DND-41 (cell line): ENCODE measurements around the gene CCT7.

ENCODE experiments used
- ATAC-seq: fragments of 200-7000 bp; cut with Tn5 transposase; 3 replicates; pipeline ENCODE4 v1.9.1; 2021; ENCODE audit warnings: low read depth; ENCODE audit not compliant: insufficient read depth
- DNase-seq: peaks from one replicate; pipeline ENCODE4 v3.0.0-alpha.2; 2020
- H2AFZ ChIP-seq: 2 replicates; pipeline ENCODE4 v1.6.0; 2012; ENCODE audit warnings: low read depth, low read length
- H3K27ac ChIP-seq: 2 replicates; pipeline ENCODE4 v1.5.1; 2012; ENCODE audit warnings: low read length, inconsistent platforms
- H3K27me3 ChIP-seq: fragments of 200-600 bp; sonication (generic); 2 replicates; pipeline ENCODE4 v1.6.0; 2012; ENCODE audit warnings: low read length, mild to moderate bottlenecking, inconsistent platforms; ENCODE audit not compliant: insufficient read depth, poor library complexity
- H3K36me3 ChIP-seq: 2 replicates; pipeline ENCODE4 v1.5.1; 2012; ENCODE audit warnings: low read length, inconsistent platforms; ENCODE audit not compliant: insufficient read depth
- H3K4me1 ChIP-seq: 2 replicates; pipeline ENCODE4 v1.5.1; 2012; ENCODE audit warnings: mild to moderate bottlenecking, low read length; ENCODE audit not compliant: insufficient read depth
- H3K4me2 ChIP-seq: 2 replicates; pipeline ENCODE4 v1.6.0; 2012; ENCODE audit warnings: mild to moderate bottlenecking, moderate library complexity, low read length, inconsistent platforms; ENCODE audit not compliant: insufficient read depth
- H3K4me3 ChIP-seq, 2 experiments: fragments of 200-600 bp in 1 of 2; shearing (Covaris generic) in 1 of 2; 2 replicates each; pipeline ENCODE4 v1.5.1; 2012 to 2016; ENCODE audit warnings: inconsistent platforms in 2 of 2, low read length in 2 of 2, mild to moderate bottlenecking in 2 of 2, low read depth in 1 of 2, moderate library complexity in 1 of 2
- H3K79me2 ChIP-seq: 2 replicates; pipeline ENCODE4 v1.6.0; 2012; ENCODE audit warnings: low read length, inconsistent platforms; ENCODE audit not compliant: insufficient read depth
- H3K9ac ChIP-seq: 2 replicates; pipeline ENCODE4 v1.6.0; 2012; ENCODE audit warnings: low read depth, mild to moderate bottlenecking, inconsistent platforms, low read length, moderate library complexity
- H3K9me3 ChIP-seq: 2 replicates; pipeline ENCODE4 v1.5.1; 2012; ENCODE audit warnings: low read length, moderate library complexity, mild to moderate bottlenecking, inconsistent platforms; ENCODE audit not compliant: insufficient read depth, severe bottlenecking
- H4K20me1 ChIP-seq: 2 replicates; pipeline ENCODE4 v1.6.0; 2012; ENCODE audit warnings: low read length; ENCODE audit not compliant: insufficient read depth
- CTCF ChIP-seq: IDR thresholded peaks from 2 replicates; pipeline ENCODE4 v1.5.1; 2012; ENCODE audit warnings: borderline replicate concordance, low read length, moderate library complexity, mild to moderate bottlenecking; ENCODE audit not compliant: poor library complexity, severe bottlenecking; ENCODE audit errors: extremely low read depth
- EZH2 ChIP-seq: IDR thresholded peaks from 3 replicates; pipeline ENCODE4 v1.6.1; 2012; ENCODE audit warnings: borderline replicate concordance, low read depth, mild to moderate bottlenecking, moderate library complexity, low read length, inconsistent platforms; ENCODE audit not compliant: severe bottlenecking

CCT7 gene

GRCh38 chr2:73292316-73292905 is 58.3 kb downstream of the CCT7 start:
- no peaks in the 10 kb centered on the region for H3K4me1 ChIP-seq
- TF ChIP-seq EZH2: no peak
- no peak for TF ChIP-seq CTCF
- H3K27ac ChIP-seq: no peak overlapping the region
- H3K79me2 ChIP-seq: no peaks in the 10 kb centered on the region
- H4K20me1 ChIP-seq: no peaks in the 10 kb centered on the region
- DNase-seq (no peak), ATAC-seq (no peak)
- peaks cover 13% of the 10 kb centered on the region for H3K27me3 ChIP-seq
- no peak overlapping the region for H3K4me3 ChIP-seq
- no peak overlapping the region for H2AFZ ChIP-seq
- no peaks in the 10 kb centered on the region for H3K9me3 ChIP-seq
- no peak overlapping the region for H3K4me2 ChIP-seq
- H3K9ac ChIP-seq: no peak overlapping the region
- no peaks in the 10 kb centered on the region for H3K36me3 ChIP-seq

GRCh38 chr2:73292906-73293533 is 58.9 kb downstream of the CCT7 start:
- H3K4me2 ChIP-seq: no peak overlapping the region
- H3K36me3 ChIP-seq: no peaks in the 10 kb centered on the region
- TF ChIP-seq CTCF (no peak), EZH2 (no peak)
- H3K79me2 ChIP-seq: no peaks in the 10 kb centered on the region
- no peak overlapping the region for H2AFZ ChIP-seq
- no peaks in the 10 kb centered on the region for H3K9me3 ChIP-seq
- no peak overlapping the region for H3K9ac ChIP-seq
- no peaks in the 10 kb centered on the region for H3K4me1 ChIP-seq
- H3K4me3 ChIP-seq: no peak overlapping the region
- DNase-seq (no peak), ATAC-seq (no peak)
- no peak overlapping the region for H3K27ac ChIP-seq
- no peaks in the 10 kb centered on the region for H4K20me1 ChIP-seq
- H3K27me3 ChIP-seq: peaks cover 13% of the 10 kb centered on the region

- H3K4me2 ChIP-seq: no peak within 1 kb of the TSS
- H3K4me3 ChIP-seq: no peak within 1 kb of the TSS
- no peak for DNase-seq
- peaks cover 13% of the 10 kb centered on the region for H3K27me3 ChIP-seq
- ATAC-seq: no peak
- no peaks in the 10 kb centered on the region for H3K79me2 ChIP-seq
- H3K9me3 ChIP-seq: no peaks in the 10 kb centered on the region
- no peak within 1 kb of the TSS for H3K9ac ChIP-seq
- H3K27ac ChIP-seq: no peak within 1 kb of the TSS
- H4K20me1 ChIP-seq: no peaks in the 10 kb centered on the region
- no peak within 1 kb of the TSS for H2AFZ ChIP-seq
- H3K4me1 ChIP-seq: no peaks in the 10 kb centered on the region
- TF ChIP-seq EZH2 (no peak), CTCF (no peak)
- no peaks in the 10 kb centered on the region for H3K36me3 ChIP-seq
Observed at GRCh38 chr2:73293534-73294171, 59.5 kb downstream of the CCT7 start, which contains the start of gene EGR4. Gene EGR4 (minus strand): TSS chr2:73293548. CDS start chr2:73293317, 231 bp downstream.
